Ascending aorta (tissue), 2 donors: Measurements from ENCODE around the gene MRPS11. TPM values are rescaled to one million over a fixed set of nuclear protein-coding genes. Genes with fewer than 3 reads are reported as not detected.
"Not testable (repeated sequence)": the region's sequence is repeated elsewhere in the genome, so short reads cannot be mapped to it uniquely, and the experiment has no call there.

ENCODE experiments used
- DNase-seq, 2 donors: peaks; one replicate each; pipeline ENCODE4 v3.0.0-alpha.2; 2019; ENCODE audit warnings: low spot score in 2 of 2
- H3K27ac ChIP-seq, 2 donors: fragments of 200-600 bp; sonication (generic); one replicate each; pipeline ENCODE4 v1.5.1; 2016 to 2017; ENCODE audit warnings: mild to moderate bottlenecking in 1 of 2
- H3K27me3 ChIP-seq: fragments of 200-600 bp; sonication (generic); one replicate; pipeline ENCODE4 v1.5.1; 2017
- H3K36me3 ChIP-seq, 2 donors: fragments of 200-600 bp; sonication (generic); one replicate each; pipeline ENCODE4 v1.5.1; 2016
- H3K4me1 ChIP-seq, 2 donors: fragments of 200-600 bp; sonication (generic); one replicate each; pipeline ENCODE4 v1.5.1; 2016 to 2017; ENCODE audit warnings: mild to moderate bottlenecking in 1 of 2
- H3K4me3 ChIP-seq, 2 donors: fragments of 200-600 bp; sonication (generic); one replicate each; pipeline ENCODE4 v1.5.1; 2016 to 2017; ENCODE audit warnings: mild to moderate bottlenecking in 1 of 2
- H3K9me3 ChIP-seq, 2 donors: fragments of 200-600 bp; sonication (generic); one replicate each; pipeline ENCODE4 v1.5.1; 2016
- intact Hi-C: fragments of 100-400 bp; cut with DNase I; formaldehyde crosslinking; loops from one replicate; pipeline ENCODE4 v1.15.1; 2023
- total RNA-seq: library from RNA; depleted of rRNA; stranded (reverse); fragments of >200 nt; gene quantifications from one replicate; pipeline ENCODE4 v1.1.0, GENCODE V29; 2016
- TF ChIP-seq, protein P1 (sequence below), 3 experiments: fragments of 200-600 bp in 2 of 3; fragments of 450-650 bp in 1 of 3; sonication (generic) in 2 of 3; IDR thresholded peaks; one replicate each; pipeline ENCODE4 v1.5.1; 2016 to 2019; ENCODE audit warnings: antibody characterized with exemption in 3 of 3, mild to moderate bottlenecking in 1 of 3, moderate library complexity in 1 of 3

The MRPS11 gene
- total RNA-seq, 1 donor from 2014 or later: 29.4 TPM

DNA sequence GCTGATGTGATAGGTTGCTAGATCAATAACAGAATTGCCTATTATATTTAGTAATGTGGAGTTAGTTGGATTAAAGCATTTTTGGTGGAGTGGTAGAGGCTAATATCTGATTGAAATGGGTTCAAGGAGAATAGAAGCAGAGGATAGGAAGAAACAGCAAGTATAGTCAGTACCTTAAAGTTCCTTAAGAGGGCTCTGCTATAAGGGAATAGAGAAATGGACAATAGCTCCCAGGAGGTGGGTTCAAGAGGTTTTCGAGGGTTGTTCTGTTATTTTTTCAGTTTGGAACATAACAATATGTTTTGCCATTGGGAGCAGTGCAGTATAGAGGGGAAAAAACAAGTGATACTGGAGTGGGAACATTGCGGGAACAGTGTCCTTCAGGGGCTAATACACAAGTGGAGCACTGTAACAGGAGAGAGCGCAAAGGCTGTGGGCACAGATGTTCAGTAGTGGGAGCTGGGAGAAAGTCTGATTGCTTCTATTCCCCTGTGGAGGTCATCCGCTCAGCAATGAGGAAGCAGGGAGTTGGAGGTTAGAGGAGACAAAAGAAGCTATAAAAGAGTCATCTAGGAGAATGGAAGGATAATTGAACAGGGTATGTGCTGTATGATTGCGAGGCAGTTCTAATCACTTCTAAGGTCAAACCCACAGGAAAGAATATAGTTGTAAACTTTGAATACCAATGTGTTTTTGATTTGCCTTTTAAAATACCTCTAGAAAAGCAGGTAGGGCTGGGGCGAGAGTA, 3.3 kb downstream of the MRPS11 start:
- Histone ChIP-seq H3K9me3 (no peaks in the 10 kb centered on the region), H3K27me3 (no peaks in the 10 kb centered on the region), H3K36me3 (peaks cover 15 to 37% of the 10 kb centered on the region in 2 donors), H3K4me1 (peaks cover 6 to 18% of the 10 kb centered on the region in 2 donors), H3K4me3 (no peak overlapping the region), H3K27ac (no peak overlapping the region)
- DNase-seq: no peak
- intact Hi-C loops: no loop called here
- TF ChIP-seq, protein P1, sequence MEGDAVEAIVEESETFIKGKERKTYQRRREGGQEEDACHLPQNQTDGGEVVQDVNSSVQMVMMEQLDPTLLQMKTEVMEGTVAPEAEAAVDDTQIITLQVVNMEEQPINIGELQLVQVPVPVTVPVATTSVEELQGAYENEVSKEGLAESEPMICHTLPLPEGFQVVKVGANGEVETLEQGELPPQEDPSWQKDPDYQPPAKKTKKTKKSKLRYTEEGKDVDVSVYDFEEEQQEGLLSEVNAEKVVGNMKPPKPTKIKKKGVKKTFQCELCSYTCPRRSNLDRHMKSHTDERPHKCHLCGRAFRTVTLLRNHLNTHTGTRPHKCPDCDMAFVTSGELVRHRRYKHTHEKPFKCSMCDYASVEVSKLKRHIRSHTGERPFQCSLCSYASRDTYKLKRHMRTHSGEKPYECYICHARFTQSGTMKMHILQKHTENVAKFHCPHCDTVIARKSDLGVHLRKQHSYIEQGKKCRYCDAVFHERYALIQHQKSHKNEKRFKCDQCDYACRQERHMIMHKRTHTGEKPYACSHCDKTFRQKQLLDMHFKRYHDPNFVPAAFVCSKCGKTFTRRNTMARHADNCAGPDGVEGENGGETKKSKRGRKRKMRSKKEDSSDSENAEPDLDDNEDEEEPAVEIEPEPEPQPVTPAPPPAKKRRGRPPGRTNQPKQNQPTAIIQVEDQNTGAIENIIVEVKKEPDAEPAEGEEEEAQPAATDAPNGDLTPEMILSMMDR (IDR thresholded peaks at IDR 0.05): no peak

DNA sequence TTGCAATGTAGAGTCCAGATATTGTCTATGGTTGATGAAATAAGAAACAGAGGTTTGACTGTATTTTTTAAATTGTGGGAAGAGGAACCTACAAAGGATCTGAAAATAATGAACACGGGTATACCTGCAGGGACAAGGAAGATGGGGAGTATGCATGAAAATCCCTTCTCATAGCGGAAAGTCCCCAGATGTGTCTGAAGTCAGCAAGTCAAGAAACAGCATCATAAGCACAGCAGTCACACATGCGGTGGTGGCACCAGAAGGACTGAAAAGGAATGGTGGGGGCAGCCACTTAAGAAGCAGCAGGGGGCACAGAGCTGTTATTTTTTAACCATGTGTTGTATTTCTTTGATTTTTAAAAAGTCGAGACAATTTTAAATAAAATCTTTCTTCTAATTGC, 4.7 kb downstream of the MRPS11 start:
- TF ChIP-seq, protein P1 (IDR thresholded peaks at IDR 0.05): no peak
- intact Hi-C loops: no loop called here
- H3K9me3 ChIP-seq: no peaks in the 10 kb centered on the region

DNA sequence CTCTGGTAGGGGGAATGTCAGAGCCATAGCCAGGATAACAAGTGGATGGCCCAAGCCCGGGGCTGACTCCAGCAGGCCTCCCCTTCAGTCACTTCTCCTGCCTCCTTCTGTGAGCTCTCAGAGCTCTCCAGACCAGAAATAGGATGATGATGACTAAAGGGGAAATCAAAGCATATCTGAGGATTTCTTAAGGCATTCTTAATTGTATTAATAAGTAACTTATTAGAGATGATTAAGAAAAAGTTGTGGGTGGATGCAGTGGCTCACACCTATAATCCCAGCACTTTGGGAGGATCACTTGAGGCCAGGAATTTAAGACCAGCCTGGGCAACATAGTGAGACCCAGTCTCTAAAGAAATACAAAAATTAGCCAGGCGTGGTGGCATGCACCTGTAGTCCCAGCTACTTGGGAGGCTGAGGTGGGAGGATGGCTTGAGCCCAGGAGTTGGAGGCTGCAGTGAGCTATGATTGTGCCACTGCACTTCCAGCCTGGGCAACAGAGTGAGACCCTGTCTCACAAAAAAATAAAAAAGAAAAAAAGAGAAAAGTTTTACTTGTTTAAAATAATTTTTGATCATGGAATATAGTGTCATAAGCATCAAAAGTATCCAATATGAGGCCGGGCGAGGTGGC, 6.3 kb downstream of the MRPS11 start:
- H3K27me3 ChIP-seq, DNase-seq, H3K4me1 ChIP-seq, intact Hi-C loops, H3K9me3 ChIP-seq, H3K27ac ChIP-seq, H3K4me3 ChIP-seq: not testable (repeated sequence)
- H3K36me3 ChIP-seq: peaks cover 29 to 51% of the 10 kb centered on the region in 2 donors

More for the DNA sequence above, 4.7 kb downstream of the MRPS11 start:
- Histone ChIP-seq H3K27ac (no peak overlapping the region), H3K27me3 (no peaks in the 10 kb centered on the region), H3K36me3 (peaks cover 18 to 42% of the 10 kb centered on the region in 2 donors), H3K4me3 (no peak overlapping the region), H3K4me1 (peaks cover 0 to 12% of the 10 kb centered on the region in 2 donors)
- DNase-seq: no peak

DNA sequence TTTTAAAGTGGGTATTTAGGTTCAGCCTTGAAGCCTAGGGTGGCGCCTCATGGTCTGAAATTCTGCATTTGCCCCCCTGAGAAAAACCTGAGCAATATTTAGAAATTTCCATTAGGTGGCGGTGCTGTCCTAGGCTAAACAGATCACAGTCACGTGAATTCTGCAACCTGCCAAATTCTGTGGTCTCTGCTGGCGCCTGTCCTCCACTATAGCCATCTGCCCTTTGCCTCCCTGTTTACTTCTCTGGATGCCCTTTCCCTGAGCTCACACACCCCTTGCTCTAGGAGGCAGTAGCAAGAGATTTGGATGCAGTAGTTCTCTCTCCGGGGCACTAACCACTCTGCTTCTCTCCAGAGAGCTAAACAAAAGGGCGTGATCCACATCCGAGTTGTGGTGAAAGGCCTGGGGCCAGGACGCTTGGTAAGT, 9.1 kb downstream of the MRPS11 start:
- H3K4me3 ChIP-seq: no peak overlapping the region
- no peak overlapping the region for H3K27ac ChIP-seq
- H3K36me3 ChIP-seq: peaks cover 29 to 51% of the 10 kb centered on the region in 2 donors
- intact Hi-C loops: no loop called here
- no peaks in the 10 kb centered on the region for H3K27me3 ChIP-seq
- no peak for DNase-seq
- H3K9me3 ChIP-seq: no peaks in the 10 kb centered on the region
- TF ChIP-seq, protein P1 (IDR thresholded peaks at IDR 0.05): no peak
- H3K4me1 ChIP-seq: no peaks in the 10 kb centered on the region

DNA sequence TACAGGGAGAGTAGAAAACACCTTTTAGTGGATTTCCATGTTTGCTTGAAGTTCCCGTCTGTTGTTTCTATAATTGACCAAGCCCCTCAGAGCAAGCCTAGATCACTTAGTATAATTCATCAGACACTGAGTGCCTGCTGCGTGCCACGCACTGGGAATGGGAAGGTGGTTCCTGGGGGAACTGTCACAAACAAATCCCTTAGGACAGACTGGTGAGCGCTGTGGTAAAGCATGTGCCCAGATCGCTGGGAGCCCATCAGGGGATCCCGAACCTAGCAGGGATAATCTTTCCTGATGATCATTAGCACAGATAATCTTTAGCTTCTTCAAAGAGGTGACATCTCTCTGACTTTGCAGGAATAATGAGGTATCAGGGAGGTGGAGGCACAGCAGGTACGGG, 9.6 kb downstream of the MRPS11 start:
- H3K27me3 ChIP-seq: no peaks in the 10 kb centered on the region
- H3K4me3 ChIP-seq: no peak overlapping the region
- H3K36me3 ChIP-seq: peaks cover 29 to 50% of the 10 kb centered on the region in 2 donors
- DNase-seq: no peak
- no peak overlapping the region for H3K27ac ChIP-seq
- H3K9me3 ChIP-seq: no peaks in the 10 kb centered on the region
- intact Hi-C loops: no loop called here
- TF ChIP-seq, protein P1 (IDR thresholded peaks at IDR 0.05): no peak
- no peaks in the 10 kb centered on the region for H3K4me1 ChIP-seq

DNA sequence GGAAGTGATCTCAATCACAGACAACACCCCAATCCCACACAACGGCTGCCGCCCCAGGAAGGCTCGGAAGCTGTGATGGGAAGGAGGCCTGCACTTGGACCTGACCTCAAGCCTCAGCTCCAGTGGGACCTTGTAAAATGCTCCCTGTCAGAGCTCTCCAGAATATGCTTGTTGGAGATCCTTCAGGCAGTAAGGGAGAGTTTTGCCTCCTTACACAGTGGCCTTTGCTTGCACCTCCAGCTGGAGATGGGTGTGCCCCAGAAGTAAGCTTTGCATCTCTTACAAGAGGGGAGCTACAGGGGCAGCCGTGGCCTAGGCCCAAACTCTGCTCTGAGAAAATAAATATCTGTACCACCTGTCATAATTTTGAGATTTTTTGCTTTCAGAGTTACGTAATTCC, 10.4 kb downstream of the MRPS11 start:
- intact Hi-C loops: no loop called here
- no peak overlapping the region for H3K4me3 ChIP-seq
- H3K27me3 ChIP-seq: no peaks in the 10 kb centered on the region
- no peaks in the 10 kb centered on the region for H3K4me1 ChIP-seq
- H3K36me3 ChIP-seq: peaks cover 29 to 42% of the 10 kb centered on the region in 2 donors
- DNase-seq: no peak
- TF ChIP-seq, protein P1 (IDR thresholded peaks at IDR 0.05): no peak
- no peak overlapping the region for H3K27ac ChIP-seq
- H3K9me3 ChIP-seq: no peaks in the 10 kb centered on the region
